IPS DF 6.9 (cell line): ENCODE results near the gene GGCX.

ENCODE experiments used
- DNase-seq: peaks from one replicate; pipeline ENCODE4 v3.0.0-alpha.2; 2013; ENCODE audit warnings: low read depth, low spot score
- H3K27ac ChIP-seq: one replicate; pipeline ENCODE4 v1.5.1; 2013; ENCODE audit warnings: low read length, control low read depth
- H3K27me3 ChIP-seq: 2 replicates; pipeline ENCODE4 v1.6.1; 2013; ENCODE audit warnings: mild to moderate bottlenecking, low read length; ENCODE audit not compliant: control insufficient read depth, insufficient read depth
- H3K36me3 ChIP-seq: 2 replicates; pipeline ENCODE4 v1.6.1; 2013; ENCODE audit warnings: low read length; ENCODE audit not compliant: control insufficient read depth, insufficient read depth
- H3K4me1 ChIP-seq: 2 replicates; pipeline ENCODE4 v1.6.1; 2013; ENCODE audit warnings: low read length; ENCODE audit not compliant: control insufficient read depth, insufficient read depth
- H3K4me3 ChIP-seq: 2 replicates; pipeline ENCODE4 v1.5.1; 2013; ENCODE audit warnings: mild to moderate bottlenecking, low read length
- H3K9me3 ChIP-seq: 2 replicates; pipeline ENCODE4 v1.6.1; 2013; ENCODE audit warnings: low read length, inconsistent platforms; ENCODE audit not compliant: control insufficient read depth, insufficient read depth
- WGBS: extraction: QIAGEN DNeasy Blood & Tissue Kit; methylation state at CpG from one replicate; pipeline ENCODE4 v1.1.7; 2013; ENCODE audit warnings: mixed read lengths, missing lambda C conversion rate; ENCODE audit not compliant: insufficient read length, insufficient coverage; 5-methylcytosine and 5-hydroxymethylcytosine counted together

Gene GGCX

DNA sequence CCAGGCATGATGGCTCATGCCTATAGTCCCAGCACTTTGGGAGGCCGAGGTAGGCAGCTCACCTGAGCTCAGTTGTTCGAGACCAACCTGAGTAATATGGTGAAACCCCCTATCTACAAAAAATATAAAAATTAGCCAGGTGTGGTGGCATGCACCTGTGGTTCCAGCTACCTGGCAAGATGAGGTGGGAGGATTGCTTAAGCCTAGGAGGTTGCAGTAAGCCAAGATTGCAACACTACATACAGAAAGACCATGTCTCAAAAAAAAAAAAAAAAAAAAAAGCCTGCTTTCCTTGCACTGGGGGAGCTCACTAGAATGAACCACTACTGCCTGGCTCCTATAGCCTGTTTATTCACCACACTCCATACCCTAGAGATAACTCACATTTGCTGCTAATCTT, 29.7 kb downstream of the GGCX start:
- no peaks in the 10 kb centered on the region for H3K36me3 ChIP-seq
- no peaks in the 10 kb centered on the region for H3K4me1 ChIP-seq
- H3K4me3 ChIP-seq, result no peak overlapping the region
- no peak overlapping the region for H3K27ac ChIP-seq
- H3K27me3 ChIP-seq, result no peaks in the 10 kb centered on the region
- H3K9me3 ChIP-seq, result no peaks in the 10 kb centered on the region
- no CpG with 5 or more reads among the region's 2 CpGs for WGBS
- DNase-seq, result no peak

DNA sequence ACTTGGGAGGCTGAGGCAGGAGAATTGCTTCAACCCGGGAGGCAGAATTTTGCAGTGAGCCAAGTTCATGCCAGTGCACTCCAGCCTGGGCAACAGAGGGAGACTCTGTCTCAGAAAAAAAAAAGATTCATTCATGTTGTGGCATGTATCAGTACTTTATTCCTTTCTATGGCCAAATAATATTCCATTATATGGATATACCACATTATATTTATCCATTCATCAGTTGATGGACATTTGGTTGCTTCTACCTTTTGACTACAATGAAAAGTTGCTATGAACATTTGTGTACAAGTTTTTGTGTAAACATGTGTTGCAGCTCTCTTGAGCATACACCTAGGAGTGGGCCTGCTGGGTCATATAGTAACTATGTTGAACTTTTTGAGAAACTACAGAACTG, 31.5 kb downstream of the GGCX start:
- Histone ChIP-seq H3K4me1 (peaks cover 2% of the 10 kb centered on the region; the same call in 1 of the 2 replicates), H3K27ac (no peak overlapping the region), H3K4me3 (no peak overlapping the region), H3K36me3 (no peaks in the 10 kb centered on the region), H3K27me3 (no peaks in the 10 kb centered on the region), H3K9me3 (no peaks in the 10 kb centered on the region)
- WGBS, result no CpG with 5 or more reads among the region's 1 CpG
- DNase-seq, result no peak

DNA sequence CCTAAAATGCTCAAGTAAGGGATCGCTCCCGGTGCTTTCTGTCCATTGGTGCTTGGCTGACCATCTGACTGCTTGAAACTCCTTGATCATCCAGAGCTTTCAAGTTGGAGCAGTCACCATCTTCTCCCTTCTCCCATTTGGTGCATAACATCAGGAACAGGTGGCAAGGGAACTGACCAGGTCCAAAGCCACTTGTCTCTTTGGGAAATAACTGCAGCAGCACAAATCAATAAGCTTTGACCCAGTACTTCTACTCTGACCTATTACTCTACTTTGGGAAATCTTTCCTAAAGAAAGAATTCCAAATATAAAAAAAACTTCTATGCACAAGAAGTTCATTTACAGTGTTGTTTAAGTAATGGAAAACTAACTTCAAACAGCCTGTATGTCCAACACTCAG, 32.9 kb downstream of the GGCX start:
- H3K27me3 ChIP-seq, result no peaks in the 10 kb centered on the region
- H3K36me3 ChIP-seq, result no peaks in the 10 kb centered on the region
- no peak overlapping the region for H3K27ac ChIP-seq
- H3K9me3 ChIP-seq, result no peaks in the 10 kb centered on the region
- peaks cover 3% of the 10 kb centered on the region; the same call in 1 of the 2 replicates for H3K4me1 ChIP-seq
- H3K4me3 ChIP-seq, result no peak overlapping the region
- no CpG with 5 or more reads among the region's 2 CpGs for WGBS
- DNase-seq, result no peak

DNA sequence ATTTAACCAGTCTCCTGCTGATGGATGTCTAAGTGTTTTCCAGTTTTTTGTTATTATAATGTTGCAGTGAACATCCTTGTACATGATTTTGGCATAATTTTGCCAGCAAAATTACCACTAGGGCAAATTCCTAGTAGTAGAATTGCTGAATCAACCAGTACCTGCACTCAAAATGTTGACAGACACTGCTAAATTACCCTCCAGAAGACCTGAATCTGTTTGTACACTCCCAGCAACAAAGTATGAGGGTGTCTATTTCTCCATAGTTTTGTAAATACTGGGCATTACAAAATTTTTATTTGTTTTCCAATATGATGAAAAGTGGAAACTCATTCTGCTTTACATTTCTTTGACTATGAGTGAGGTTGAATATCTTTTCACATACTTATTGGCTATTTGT, 33.5 kb downstream of the GGCX start:
- H3K4me3 ChIP-seq, result no peak overlapping the region
- no peaks in the 10 kb centered on the region for H3K9me3 ChIP-seq
- peaks cover 3% of the 10 kb centered on the region; the same call in 1 of the 2 replicates for H3K4me1 ChIP-seq
- H3K27me3 ChIP-seq, result no peaks in the 10 kb centered on the region
- no peaks in the 10 kb centered on the region for H3K36me3 ChIP-seq
- no peak overlapping the region for H3K27ac ChIP-seq
- no peak for DNase-seq

DNA sequence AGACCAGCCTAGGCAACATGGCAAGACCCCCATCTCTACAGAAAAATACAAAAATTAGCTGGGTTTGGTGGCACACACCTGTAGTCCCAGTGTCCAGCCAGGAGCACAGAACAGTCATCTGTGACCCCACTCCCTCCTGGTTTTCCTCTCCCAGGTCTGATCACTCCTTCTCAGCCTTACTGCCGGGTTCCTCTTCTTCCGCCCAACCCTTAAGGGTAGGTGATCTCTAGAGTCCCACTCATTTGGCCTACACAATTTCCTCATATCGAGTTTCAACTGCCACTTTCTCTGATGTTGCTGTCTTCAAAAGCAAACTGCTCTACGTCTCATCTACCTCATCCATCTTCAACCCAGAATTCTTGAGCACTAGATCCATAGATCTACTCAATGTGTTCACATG, 35.7 kb downstream of the GGCX start:
- DNase-seq, result no peak
- H3K4me1 ChIP-seq, result peaks cover 3% of the 10 kb centered on the region; the same call in 1 of the 2 replicates
- H3K27me3 ChIP-seq, result no peaks in the 10 kb centered on the region
- H3K4me3 ChIP-seq, result no peak overlapping the region
- H3K36me3 ChIP-seq, result no peaks in the 10 kb centered on the region
- WGBS, result no CpG with 5 or more reads among the region's 4 CpGs
- no peaks in the 10 kb centered on the region for H3K9me3 ChIP-seq
- no peak overlapping the region for H3K27ac ChIP-seq

DNA sequence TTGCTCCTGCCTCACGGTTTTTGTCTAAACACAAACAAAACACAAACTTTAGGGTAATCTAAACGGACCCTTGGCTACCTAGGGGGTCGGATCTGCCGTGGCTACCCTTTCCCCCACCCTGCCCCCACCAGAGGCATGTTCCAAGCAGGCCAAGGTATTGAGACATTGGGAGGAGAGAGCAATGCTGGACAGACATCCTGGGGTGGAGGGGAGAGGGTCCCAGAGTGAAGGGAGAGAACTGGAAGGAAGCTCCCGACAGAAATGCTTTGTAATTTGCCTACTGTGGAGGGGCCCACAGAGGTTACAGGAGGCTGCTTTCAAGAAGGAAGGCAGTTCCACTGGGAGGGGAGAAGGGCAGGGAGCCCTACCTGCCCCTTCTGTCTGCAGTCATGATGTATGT, 36.3 kb downstream of the GGCX start:
- no peaks in the 10 kb centered on the region for H3K36me3 ChIP-seq
- no peak overlapping the region for H3K4me3 ChIP-seq
- no peak for DNase-seq
- WGBS, result no CpG with 5 or more reads among the region's 5 CpGs
- H3K27ac ChIP-seq, result no peak overlapping the region
- H3K9me3 ChIP-seq, result no peaks in the 10 kb centered on the region
- no peaks in the 10 kb centered on the region for H3K27me3 ChIP-seq
- H3K4me1 ChIP-seq, result peaks cover 3% of the 10 kb centered on the region; the same call in 1 of the 2 replicates

DNA sequence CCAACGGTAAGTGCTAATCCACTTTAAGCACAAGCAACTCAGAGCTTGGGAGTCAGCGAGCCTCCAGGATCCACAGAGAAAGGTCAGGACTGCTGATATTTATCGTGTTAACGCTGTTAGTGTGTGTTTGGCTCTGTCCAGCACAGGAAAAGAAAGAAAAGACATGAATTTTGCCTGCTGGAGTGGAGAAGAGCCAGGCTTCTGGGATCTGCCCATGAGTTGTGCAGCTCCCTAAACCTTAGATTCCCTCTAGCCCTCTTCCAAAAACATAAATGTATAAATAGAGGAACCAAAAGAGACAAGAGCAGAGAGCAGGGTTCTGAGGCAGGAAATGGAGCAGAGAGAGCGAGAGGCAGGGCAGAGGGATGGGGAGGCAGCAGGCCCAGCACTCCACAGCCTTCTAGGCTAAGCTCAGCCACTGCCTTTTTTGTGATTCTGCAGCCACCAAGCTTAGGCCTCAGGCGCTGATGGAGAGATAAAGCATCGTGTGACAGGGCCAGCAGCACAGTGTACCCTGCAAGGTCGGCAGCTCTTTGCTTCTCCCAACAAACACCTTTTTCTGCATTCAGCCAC, 36.9 kb downstream of the GGCX start:
- Histone ChIP-seq H3K4me1 (peaks cover 3% of the 10 kb centered on the region; the same call in 1 of the 2 replicates), H3K27me3 (no peaks in the 10 kb centered on the region), H3K9me3 (no peaks in the 10 kb centered on the region), H3K27ac (no peak overlapping the region), H3K4me3 (no peak overlapping the region), H3K36me3 (no peaks in the 10 kb centered on the region)
- DNase-seq, result no peak
- no CpG with 5 or more reads among the region's 8 CpGs for WGBS

DNA sequence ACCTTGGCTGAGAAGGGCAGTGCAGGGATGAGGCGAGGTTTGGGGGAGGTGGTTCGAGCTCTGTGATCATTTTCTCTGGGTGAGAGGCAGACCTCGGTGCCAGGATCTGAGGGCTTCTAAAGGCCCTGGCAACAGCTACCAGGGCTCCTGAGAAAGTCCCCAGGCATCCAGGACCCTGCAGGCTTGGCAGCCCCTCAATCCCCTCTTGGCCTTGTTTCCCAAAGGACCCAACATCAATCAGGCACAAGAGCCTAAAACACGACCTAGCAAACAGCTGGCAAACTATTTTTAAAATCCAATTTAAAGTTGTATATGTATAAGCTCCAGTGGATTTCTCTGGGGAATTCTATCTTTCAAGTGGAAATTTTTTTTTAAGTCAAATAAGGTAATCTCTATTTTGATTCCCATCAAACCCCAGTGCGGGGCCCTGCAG, 37.4 kb downstream of the GGCX start:
- Histone ChIP-seq H3K27me3 (no peaks in the 10 kb centered on the region), H3K27ac (no peak overlapping the region), H3K4me3 (no peak overlapping the region), H3K9me3 (no peaks in the 10 kb centered on the region), H3K36me3 (no peaks in the 10 kb centered on the region), H3K4me1 (peaks cover 3% of the 10 kb centered on the region; the same call in 1 of the 2 replicates)
- no CpG with 5 or more reads among the region's 5 CpGs for WGBS
- no peak for DNase-seq

DNA sequence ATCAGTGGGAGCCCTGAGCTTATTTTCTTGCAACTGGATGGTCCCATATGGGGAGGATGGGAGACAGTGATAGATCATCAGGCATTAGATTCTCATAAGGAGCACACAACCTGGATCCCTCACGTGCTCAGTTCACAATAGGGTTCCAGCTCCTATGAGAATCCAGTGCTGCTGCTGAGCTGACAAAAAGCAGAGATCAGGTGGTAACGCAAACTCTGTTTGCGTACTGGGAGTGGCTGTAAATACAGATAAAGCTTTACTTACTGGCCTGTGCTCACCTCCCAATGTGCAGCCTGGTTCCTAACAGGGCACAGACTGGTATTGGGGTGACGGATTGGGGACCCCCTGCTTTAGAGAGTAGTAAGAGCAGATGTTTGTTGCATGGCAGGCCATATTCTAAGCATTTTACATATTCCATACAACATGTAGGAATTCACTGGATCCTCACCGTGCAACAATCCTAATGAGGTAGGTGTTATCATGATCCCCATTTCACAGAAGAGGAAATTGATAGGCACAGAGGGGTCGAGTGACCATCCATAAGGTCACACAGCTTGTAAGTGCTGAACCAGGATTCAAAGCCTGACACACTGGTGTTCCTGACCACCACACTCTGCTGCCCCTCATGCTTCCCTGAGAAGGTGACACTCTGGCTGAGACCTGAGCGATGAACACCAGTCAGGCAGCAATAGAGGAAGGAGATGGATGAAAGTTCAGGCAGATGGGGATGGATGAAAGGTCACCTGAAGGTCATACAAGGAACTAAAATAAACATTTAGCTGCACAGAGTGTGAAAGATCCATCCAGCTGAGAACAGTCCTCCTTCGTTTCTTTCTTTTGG, 38.0 kb downstream of the GGCX start:
- H3K27me3 ChIP-seq, result no peaks in the 10 kb centered on the region
- H3K36me3 ChIP-seq, result no peaks in the 10 kb centered on the region
- H3K4me3 ChIP-seq, result no peak overlapping the region
- H3K9me3 ChIP-seq, result no peaks in the 10 kb centered on the region
- peaks cover 3% of the 10 kb centered on the region; the same call in 1 of the 2 replicates for H3K4me1 ChIP-seq
- H3K27ac ChIP-seq, result no peak overlapping the region
- no peak for DNase-seq
- no CpG with 5 or more reads among the region's 8 CpGs for WGBS

DNA sequence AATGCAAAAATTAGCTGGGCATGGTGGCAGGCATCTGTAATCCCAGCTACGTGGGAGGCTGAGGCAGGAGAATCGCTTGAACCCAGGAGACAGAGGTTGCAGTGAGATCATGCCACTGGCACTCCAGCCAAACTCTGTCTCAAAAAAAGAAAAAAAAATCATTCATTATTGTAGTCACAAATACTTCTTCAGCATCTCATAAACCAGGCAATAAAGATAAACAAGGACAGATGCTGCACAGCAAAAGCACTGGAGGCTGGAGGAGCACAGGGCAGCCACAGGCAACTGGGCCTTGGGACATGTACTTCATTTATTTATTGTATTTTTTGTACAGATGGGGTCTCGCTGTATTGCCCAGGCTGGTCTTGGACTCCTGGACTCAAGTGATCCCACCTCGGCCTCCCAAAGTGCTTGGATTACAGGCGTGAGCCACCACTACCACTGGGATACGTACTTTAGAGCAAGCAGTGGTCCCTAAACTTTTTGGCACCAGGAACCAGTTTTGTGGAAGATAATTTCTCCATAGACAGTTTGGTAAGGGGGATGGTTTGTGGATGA, 39.1 kb downstream of the GGCX start:
- Histone ChIP-seq H3K4me1 (peaks cover 3% of the 10 kb centered on the region; the same call in 1 of the 2 replicates), H3K27me3 (no peaks in the 10 kb centered on the region), H3K9me3 (no peaks in the 10 kb centered on the region), H3K36me3 (no peaks in the 10 kb centered on the region), H3K4me3 (no peak overlapping the region), H3K27ac (no peak overlapping the region)
- no CpG with 5 or more reads among the region's 6 CpGs for WGBS
- no peak for DNase-seq
